ENCODE results near the gene HNRNPA3. TPM values are rescaled to one million over a fixed set of nuclear protein-coding genes. Genes with fewer than 3 reads are reported as not detected.

The HNRNPA3 gene
- polyA plus RNA-seq, 1 donor (not counting 4 experiments of a cell fraction or from before 2014, with no cell fraction given) = 178 TPM

- H3K27ac ChIP-seq (ENCODE audit: control insufficient read depth, insufficient read depth, low read length) = no peak overlapping the region
- no peaks in the 10 kb centered on the region for H3K27me3 ChIP-seq (ENCODE audit: control insufficient read depth, extremely low read depth, insufficient read depth, low read length)
- H3K9me3 ChIP-seq (ENCODE audit: control insufficient read depth, low read depth, low read length) = no peaks in the 10 kb centered on the region
- H3K4me1 ChIP-seq (ENCODE audit: control insufficient read depth, extremely low read depth, insufficient read depth, low read length) = peaks cover 64% of the 10 kb centered on the region
- H3K36me3 ChIP-seq (ENCODE audit: control insufficient read depth in 2 of 2, extremely low read depth in 1 of 2, insufficient read depth in 2 of 2, low read length in 2 of 2) = no peaks in the 10 kb centered on the region
- no peak for TF ChIP-seq CTCF (optimal IDR thresholded peaks at IDR 0.05 in 1 of 3, IDR thresholded peaks at IDR 0.05 in 1 of 3, conservative IDR thresholded peaks at IDR 0.05 in 1 of 3; ENCODE audit: extremely low read depth in 1 of 3, insufficient read depth in 2 of 3, low read length in 3 of 3)
- no peak for TF ChIP-seq EZH2 (IDR thresholded peaks at IDR 0.05; ENCODE audit: low read length)
- no peaks in the 10 kb centered on the region for H4K20me1 ChIP-seq (ENCODE audit: control insufficient read depth, extremely low read depth, insufficient read depth, low read length)
- no peak overlapping the region for H3K9ac ChIP-seq (ENCODE audit: control insufficient read depth, extremely low read depth, insufficient read depth, low read length)
- no peaks in the 10 kb centered on the region for H3K9me1 ChIP-seq (ENCODE audit: control insufficient read depth, extremely low read depth, insufficient read depth, low read length)
- peak overlapping the region; percentile 63 for H3K4me2 ChIP-seq (ENCODE audit: control insufficient read depth, extremely low read depth, insufficient read depth, low read depth, low read length)
- dilution Hi-C loops (cut with MboI; ENCODE audit: extremely low pct_ligation_motif_present, low sequenced_read_pairs) = no loop called here
- no peak overlapping the region for H3K4me3 ChIP-seq (ENCODE audit: control insufficient read depth in 2 of 3, extremely low read depth in 1 of 3, insufficient read depth in 2 of 3, low read depth in 1 of 3, low read length in 3 of 3)
- DNase-seq (ENCODE audit: low read depth, low spot score) = no peak
- FAIRE-seq = no peak
- no peaks in the 10 kb centered on the region for H3K79me2 ChIP-seq (ENCODE audit: control insufficient read depth, insufficient read depth, low read length)
- peak overlapping the region; percentile 22 for H2AFZ ChIP-seq (ENCODE audit: control insufficient read depth, low read length)
Measured at GRCh38 chr2:177272765-177273164, 60.2 kb downstream of the HNRNPA3 start.

GRCh38 chr2:177273408-177273807 is 60.8 kb downstream of the HNRNPA3 start:
- Histone ChIP-seq H3K36me3 (ENCODE audit: control insufficient read depth in 2 of 2, extremely low read depth in 1 of 2, insufficient read depth in 2 of 2, low read length in 2 of 2) (no peaks in the 10 kb centered on the region), H3K4me2 (ENCODE audit: control insufficient read depth, extremely low read depth, insufficient read depth, low read depth, low read length) (peak overlapping the region; percentile 63), H4K20me1 (ENCODE audit: control insufficient read depth, extremely low read depth, insufficient read depth, low read length) (no peaks in the 10 kb centered on the region), H3K27ac (ENCODE audit: control insufficient read depth, insufficient read depth, low read length) (peak overlapping the region; percentile 2), H3K9ac (ENCODE audit: control insufficient read depth, extremely low read depth, insufficient read depth, low read length) (no peak overlapping the region), H3K27me3 (ENCODE audit: control insufficient read depth, extremely low read depth, insufficient read depth, low read length) (no peaks in the 10 kb centered on the region), H3K4me3 (ENCODE audit: control insufficient read depth in 2 of 3, extremely low read depth in 1 of 3, insufficient read depth in 2 of 3, low read depth in 1 of 3, low read length in 3 of 3) (peak overlapping the region in 2 of 3 experiments; percentile 1 to 21), H3K9me1 (ENCODE audit: control insufficient read depth, extremely low read depth, insufficient read depth, low read length) (no peaks in the 10 kb centered on the region), H3K4me1 (ENCODE audit: control insufficient read depth, extremely low read depth, insufficient read depth, low read length) (peaks cover 61% of the 10 kb centered on the region), H2AFZ (ENCODE audit: control insufficient read depth, low read length) (peak overlapping the region; percentile 56), H3K9me3 (ENCODE audit: control insufficient read depth, low read depth, low read length) (no peaks in the 10 kb centered on the region), H3K79me2 (ENCODE audit: control insufficient read depth, insufficient read depth, low read length) (no peaks in the 10 kb centered on the region)
- dilution Hi-C loops (cut with MboI; ENCODE audit: extremely low pct_ligation_motif_present, low sequenced_read_pairs) = no loop called here
- TF ChIP-seq EZH2 (IDR thresholded peaks at IDR 0.05; ENCODE audit: low read length) = no peak
- no peak for TF ChIP-seq CTCF (optimal IDR thresholded peaks at IDR 0.05 in 1 of 3, IDR thresholded peaks at IDR 0.05 in 1 of 3, conservative IDR thresholded peaks at IDR 0.05 in 1 of 3; ENCODE audit: extremely low read depth in 1 of 3, insufficient read depth in 2 of 3, low read length in 3 of 3)
- FAIRE-seq (no peak), DNase-seq (ENCODE audit: low read depth, low spot score) (no peak)

Small RNA genes within 50 kb of the gene (small RNA-seq; reads per million reads assigned to genes)
- gene MIR3128 (ENCODE audit: insufficient read length in 3 of 3, low read depth in 3 of 3, low replicate concordance in 1 of 3) (0 reads per million in 3 experiments), gene RF00019 (ENCODE audit: insufficient read length in 3 of 3, low read depth in 3 of 3, low replicate concordance in 1 of 3) (0 reads per million in 3 experiments)

Other genes with a start within 250 kb of the HNRNPA3 start
- gene NFE2L2, start 51.9 kb downstream of the HNRNPA3 start, polyA plus RNA-seq = 148 to 209 TPM (median 177 TPM) in 3 replicates
- 14.1 to 28.0 TPM (median 15.7 TPM) in 3 replicates for gene AGPS, start 180.0 kb downstream of the HNRNPA3 start, polyA plus RNA-seq